Bone marrow (tissue), 2 donors: Measurements from ENCODE around the gene OSBPL9.
"Not testable (repeated sequence)": the region's sequence is repeated elsewhere in the genome, so short reads cannot be mapped to it uniquely, and the experiment has no call there.

ENCODE experiments used
- DNase-seq, 2 donors: peaks; one replicate each; lab custom pipeline; 2025; lab: John Stamatoyannopoulos, UW

OSBPL9 gene

DNA sequence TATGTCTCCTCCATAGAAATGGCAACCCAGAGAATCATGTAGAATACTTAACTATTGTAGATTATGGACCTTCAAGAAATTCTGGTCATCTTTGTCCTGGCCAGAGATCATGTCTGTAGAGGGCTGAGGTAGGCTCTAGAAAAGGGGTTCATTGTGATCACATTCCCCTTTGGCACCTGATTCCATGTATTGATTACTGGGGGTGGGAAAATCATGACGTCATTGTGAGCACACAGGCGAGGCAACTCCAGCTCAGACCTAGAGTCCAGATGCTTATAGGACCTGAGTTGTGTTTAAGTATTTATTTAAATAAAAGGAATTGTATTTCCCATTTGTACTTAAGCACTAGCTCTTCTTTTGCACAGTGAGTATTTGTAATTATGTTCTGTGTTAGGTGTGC, 93.1 kb downstream of the OSBPL9 start:
- no peak for DNase-seq

- no peak for DNase-seq
Observed at GRCh38 chr1:51712590-51712989, 95.7 kb downstream of the OSBPL9 start.

- no peak for DNase-seq
Observed at GRCh38 chr1:51714374-51715019, 97.6 kb downstream of the OSBPL9 start.

DNA sequence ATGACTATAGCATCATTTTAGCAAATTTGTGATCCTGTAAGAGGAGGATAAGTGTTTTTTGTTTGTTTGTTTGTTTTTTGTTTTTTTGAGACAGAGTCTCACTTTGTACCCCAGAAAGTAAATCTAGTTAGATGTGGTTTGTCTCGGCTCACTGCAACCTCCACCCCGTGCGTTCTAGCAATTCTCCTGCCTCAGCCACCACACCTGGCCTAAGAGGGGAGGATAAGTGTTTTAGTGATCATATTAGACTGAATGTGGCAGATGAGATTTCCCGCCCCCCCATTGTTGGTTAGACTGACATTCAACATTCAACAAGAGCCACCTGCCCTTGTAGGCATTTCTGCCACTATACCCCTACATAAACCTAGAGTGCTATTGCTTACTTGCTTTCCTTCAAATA, 98.5 kb downstream of the OSBPL9 start:
- no peak for DNase-seq

DNA sequence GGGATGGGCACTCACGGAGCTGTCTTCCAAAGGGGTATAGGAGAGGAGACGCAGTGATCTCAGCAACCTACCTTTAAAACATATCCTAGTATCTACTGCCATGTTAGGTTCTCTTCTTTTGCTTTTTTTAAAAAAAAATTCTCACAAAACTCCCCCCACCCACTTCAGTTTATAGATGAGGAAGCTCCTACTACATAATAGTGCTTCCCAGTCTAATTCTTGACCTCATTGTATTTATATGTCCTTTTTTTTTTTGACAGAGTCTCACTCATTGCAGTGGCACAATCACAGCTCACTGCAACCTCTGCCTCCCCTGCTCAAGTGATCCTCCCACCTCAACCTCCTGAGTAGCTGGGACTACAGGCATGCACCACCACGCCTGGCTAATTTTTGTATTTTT, 99.9 kb downstream of the OSBPL9 start:
- DNase-seq: no peak

GRCh38 chr1:51717842-51718241, 101.0 kb downstream of the OSBPL9 start:
- DNase-seq: no peak

GRCh38 chr1:51719146-51719545, 102.3 kb downstream of the OSBPL9 start:
- peak in 1 of 2 donors; percentile 33 for DNase-seq

GRCh38 chr1:51724797-51725196, 107.9 kb downstream of the OSBPL9 start:
- no peak for DNase-seq

- DNase-seq: no peak
Observed at GRCh38 chr1:51726051-51726450, 109.2 kb downstream of the OSBPL9 start.

DNA sequence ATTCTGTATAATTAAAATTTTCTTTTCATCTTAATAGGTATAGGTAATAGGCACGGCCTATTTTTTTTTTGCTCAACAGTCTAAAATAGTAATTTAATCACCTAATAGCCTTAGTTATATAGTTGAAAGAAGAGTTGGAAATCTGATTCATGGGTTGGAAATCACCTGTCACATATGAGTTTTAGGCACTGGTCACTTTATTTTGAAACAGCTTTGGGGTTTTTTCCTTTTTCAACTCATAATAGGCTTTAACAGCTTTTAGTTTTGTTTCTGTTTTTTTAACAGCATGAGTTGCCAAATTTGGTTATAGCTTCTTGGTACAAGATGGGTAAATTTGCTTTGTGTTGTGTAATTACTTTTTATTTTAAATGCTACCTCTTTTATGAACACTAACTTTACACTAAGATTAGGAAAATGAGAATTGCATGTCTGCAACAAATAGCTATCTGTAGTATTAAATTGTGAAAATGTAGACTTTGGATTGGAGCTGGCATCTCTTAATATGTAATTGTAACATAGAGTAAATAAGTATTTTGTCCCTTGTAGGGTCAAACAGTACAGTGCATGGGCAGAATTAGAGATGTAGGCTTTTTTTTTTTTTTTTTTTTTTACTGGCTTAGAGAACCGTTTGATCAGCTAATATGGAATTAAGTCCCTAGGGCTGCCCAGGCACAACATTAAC, 109.8 kb downstream of the OSBPL9 start:
- no peak for DNase-seq

- no peak for DNase-seq
Observed at GRCh38 chr1:51727366-51727765, 110.5 kb downstream of the OSBPL9 start.

DNA sequence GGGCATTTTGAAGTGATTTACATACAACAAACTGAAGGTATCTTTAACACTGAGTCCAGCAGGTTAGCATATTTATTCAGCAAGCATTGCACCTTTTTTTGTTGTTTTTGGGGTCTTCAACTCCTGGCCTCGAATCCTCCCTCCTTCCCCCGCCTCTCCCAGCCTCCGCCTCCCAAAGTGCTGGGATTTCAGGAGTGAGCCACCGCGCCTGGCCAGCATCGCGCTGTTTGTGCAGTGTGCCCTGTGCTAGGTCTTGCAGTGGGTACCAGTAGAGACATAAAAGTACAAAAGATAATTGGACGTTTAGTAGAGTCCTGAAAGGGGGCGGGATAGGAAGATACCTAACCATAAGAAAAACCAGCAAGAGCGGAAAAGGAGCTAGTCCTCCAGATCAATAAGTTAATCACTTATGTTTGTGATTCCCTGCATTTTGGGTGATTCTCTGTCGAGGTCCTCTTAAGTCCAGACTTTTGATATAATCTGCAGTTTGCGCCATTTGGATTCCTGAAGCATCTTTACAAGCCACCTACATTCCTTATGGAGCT, 111.8 kb downstream of the OSBPL9 start:
- DNase-seq: no peak

DNA sequence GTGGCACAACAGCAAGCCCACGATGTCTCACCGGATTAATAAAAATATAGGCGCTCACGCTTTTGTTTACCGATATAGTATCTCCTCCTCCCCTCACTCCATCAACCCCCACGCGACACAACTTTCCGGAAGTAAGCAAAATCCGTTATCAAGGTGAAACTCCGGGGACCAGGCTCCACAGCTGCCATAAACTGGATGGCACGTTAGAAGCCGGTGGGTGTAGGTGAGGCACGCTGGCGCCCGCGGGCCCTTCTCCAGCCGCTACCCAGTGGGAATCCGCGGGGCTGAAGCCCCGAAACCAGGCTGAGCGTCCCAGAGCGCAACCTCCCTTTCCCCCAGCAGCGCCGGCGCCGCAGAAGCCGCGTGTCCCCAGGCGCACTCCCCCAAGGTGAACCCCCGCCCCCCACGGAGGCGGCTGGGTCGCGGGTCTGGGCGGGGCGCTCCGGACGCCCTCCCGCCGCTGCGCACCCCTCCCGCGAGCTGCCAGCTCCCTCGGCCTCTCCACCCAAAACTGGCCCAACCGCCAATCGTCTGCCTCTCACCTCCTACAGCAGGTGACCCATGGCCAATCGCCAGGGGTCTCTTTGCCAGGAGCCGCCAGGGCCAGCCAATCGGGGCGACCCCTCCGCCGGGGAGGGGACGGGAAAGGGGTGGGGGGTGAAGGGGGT, 112.4 kb downstream of the OSBPL9 start:
- peak; percentile 65 to 95 for DNase-seq

DNA sequence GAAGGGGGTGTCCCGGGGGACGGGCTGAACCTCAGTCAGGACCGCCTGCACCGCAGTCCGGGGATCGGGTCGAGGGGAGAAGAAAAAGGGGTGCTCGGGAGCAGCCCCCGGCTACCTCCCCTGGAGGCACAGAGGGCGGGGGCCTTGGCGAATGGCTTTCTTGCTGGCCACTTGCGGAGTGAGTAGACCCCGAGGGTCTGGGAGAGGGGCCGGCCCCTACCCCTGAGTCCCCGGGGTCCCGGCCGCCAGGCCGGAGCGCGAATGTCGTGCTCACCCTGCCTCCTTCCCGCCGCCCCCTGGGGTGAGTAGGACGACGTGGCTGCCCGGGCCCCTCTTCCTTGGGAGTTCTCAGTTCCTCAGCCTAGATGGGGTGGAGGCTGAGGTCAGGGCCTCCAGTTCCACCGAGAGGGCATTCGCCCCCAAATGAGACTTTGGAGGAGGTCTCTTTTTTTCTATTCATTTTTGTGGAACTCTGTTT, 113.0 kb downstream of the OSBPL9 start:
- DNase-seq: peak in 1 of 2 donors; percentile 65

DNA sequence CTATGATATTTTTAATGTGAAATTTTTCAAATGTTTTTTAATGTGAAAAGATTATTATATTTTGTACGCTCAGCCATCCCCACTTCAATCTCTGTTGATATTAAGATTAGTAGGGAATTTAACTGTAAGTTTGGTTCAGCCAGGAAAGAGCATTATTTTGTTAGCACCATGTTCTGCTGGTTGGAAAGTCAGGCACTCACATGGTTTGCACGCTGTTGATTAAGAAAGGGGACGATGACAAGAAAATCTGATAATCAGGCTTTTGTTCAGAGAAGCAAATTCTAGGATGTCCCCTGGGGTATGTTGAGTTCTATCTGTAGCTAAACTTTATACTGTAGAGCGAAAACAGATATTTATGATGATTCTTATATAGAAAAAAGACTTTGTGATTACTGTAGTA, 115.1 kb downstream of the OSBPL9 start:
- no peak for DNase-seq

GRCh38 chr1:51732701-51733425, 116.0 kb downstream of the OSBPL9 start:
- DNase-seq: no peak

DNA sequence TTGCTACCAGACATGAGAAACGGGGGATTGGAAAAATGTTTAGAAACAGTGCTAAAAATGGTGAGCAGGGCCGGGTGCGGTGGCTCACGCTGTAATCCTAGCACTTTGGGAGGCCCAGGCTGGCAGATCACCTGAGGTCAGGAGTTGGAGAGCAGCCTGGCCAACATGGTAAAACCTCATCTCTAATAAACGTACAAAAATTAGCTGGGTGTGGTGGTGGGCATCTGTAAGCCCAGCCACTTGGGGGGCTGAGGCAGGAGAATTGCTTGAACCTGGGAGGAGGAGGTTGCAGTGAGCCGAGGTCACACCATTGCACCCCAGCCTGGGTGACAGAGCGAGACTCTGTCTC, 116.5 kb downstream of the OSBPL9 start:
- not testable (repeated sequence) for DNase-seq

GRCh38 chr1:51733793-51734522, 117.1 kb downstream of the OSBPL9 start:
- no peak for DNase-seq

DNA sequence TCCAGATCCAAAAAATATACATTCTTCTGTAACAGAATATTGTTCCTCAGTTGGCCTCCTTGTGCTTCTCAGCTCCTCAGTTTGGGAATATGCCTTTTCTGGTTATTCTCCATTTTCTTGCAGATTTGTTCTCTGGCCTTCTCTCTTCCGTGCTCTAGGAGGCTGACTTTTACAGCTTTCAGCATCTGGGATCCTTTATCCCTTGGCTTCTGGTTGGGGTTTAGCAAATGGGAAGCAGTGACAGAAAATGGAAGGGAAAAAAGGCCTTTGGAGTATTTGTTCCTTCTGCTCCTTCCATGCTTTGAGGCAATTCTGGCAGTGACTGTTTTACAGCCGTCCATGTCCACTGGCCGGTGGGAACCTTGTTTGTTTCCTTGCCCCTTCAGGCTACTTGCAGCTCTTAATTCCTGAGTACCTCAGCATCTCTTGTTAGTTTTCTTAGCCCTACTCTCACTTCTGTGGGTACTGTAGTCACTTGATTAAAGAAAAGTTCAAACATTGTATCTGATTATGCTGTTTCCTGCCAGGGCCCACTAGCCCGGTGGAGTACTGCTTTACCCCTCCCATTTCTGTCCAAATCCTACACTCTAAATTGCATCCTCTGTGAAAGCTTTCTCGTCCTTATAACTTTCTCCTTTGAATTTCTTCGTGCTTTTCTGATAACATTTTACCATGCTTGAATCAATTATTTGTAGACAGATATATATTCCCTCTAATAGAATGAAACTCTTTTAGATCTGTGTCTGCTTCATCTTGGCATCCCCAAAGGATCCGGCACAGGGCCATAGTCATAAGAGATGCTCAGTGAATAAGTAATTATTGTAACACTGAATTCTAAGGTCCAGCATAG, 118.2 kb downstream of the OSBPL9 start:
- DNase-seq: no peak

- DNase-seq: no peak
Observed at GRCh38 chr1:51735746-51736254, 118.9 kb downstream of the OSBPL9 start.
